Anterior cingulate cortex (tissue), 58 donors: ENCODE measurements around the gene MAML1.
A peak's percentile ranks its signal among the peaks of the same experiment; 100 is the strongest.

Experiments
- DNase-seq, 58 donors: peaks; one replicate each; lab custom pipeline; 2025; lab: John Stamatoyannopoulos, UW

Gene MAML1

DNA sequence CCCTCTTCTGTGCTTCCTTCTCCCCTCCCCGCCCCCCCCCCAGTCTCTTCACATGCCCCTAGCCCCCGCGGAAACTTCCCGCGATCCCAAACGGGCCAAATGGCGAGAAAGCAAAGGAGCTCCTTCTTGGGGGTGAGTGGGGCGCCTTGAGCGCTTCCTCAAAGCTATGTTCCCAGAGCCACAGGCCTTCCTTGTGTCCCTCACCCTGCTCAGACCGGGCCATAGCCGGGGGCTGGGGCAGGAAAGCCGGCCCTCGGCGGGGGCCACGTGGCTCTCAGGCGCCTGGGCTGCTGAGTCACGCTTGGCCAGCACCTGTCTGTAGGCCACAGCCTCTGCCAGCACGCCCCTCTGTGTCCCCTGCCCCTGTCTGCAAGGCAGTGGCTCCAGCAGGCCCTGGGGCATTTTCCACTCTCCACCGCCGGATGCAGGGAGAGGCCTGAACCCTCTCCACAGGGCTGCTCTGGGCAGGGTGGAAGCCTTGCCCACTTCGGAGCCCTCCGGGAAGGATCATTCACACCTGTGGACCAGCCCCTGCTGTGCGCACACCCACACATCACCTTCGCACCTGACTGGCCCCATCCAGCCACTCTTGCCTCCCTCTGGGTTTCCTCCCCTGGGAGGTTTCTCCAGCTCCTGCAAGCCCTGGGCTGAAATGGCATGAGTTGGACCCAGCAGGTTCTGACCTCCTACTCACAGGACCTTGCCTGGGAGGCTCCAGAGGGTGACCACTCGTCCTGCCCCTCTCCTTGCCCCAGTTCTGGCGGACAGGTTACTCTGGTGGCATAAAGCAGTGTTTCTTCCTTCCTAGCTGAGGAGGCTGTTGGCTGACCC is 86.9 kb downstream of the MAML1 start:
- peak in 46 of 58 donors; percentile 35 to 84 (median 69) for DNase-seq

DNA sequence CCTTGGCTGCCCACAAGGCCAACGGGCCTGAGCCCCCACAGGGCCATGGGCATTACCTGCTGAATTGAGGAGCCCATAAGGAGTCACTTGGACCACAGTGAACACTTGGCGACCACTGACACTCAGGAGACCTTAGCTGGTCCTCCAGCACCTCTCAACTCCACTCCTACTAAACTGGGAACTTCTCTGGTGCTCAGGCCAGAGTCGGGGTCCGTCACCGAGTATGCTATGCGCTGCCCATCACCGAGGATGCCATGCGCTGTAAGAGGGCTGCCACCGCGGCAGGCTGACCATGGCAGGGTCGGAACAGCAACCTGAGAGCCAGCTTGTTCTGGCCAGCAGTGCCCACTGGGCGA is 87.5 kb downstream of the MAML1 start:
- peak in 4 of 58 donors; percentile 53 to 72 (median 61) for DNase-seq

DNA sequence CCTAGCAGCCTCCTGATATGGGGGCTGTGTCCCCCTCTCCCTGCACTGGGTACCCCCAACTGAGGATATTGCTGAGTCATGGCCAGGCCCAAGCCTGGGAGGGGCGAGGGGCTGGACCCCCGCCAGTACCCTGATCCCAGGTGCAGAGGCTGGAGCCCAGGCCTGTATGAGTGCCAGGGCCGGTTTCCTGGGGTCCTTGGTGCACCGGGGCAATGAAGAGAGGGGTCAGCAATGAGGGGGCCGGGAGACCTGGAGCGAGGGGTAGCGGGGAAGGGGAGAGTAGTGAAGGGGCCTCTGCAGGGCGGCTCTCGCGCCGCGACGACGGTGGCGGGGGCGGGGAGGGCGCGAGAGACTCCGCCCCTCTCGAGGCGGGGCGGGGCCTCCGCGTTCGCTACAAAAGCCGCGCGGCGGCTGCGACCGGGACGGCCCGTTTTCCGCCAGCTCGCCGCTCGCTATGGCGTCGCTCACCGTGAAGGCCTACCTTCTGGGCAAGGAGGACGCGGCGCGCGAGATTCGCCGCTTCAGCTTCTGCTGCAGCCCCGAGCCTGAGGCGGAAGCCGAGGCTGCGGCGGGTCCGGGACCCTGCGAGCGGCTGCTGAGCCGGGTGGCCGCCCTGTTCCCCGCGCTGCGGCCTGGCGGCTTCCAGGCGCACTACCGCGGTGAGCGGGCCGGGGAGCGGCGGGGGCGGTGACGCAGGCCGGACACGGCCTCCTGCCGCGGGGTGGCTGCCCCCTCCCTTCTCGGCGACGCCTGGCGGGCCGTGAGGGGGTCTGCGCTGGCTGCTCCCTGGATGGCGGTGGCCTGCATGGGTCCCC is 88.1 kb downstream of the MAML1 start, which contains the start of gene SQSTM1:
Gene SQSTM1, plus strand, starts transcription at position 423 of the 815 bp plus-strand sequence. Its CDS starts 32 bp downstream, at position 455.
- peak; percentile 5 to 90 (median 82) for DNase-seq

DNA sequence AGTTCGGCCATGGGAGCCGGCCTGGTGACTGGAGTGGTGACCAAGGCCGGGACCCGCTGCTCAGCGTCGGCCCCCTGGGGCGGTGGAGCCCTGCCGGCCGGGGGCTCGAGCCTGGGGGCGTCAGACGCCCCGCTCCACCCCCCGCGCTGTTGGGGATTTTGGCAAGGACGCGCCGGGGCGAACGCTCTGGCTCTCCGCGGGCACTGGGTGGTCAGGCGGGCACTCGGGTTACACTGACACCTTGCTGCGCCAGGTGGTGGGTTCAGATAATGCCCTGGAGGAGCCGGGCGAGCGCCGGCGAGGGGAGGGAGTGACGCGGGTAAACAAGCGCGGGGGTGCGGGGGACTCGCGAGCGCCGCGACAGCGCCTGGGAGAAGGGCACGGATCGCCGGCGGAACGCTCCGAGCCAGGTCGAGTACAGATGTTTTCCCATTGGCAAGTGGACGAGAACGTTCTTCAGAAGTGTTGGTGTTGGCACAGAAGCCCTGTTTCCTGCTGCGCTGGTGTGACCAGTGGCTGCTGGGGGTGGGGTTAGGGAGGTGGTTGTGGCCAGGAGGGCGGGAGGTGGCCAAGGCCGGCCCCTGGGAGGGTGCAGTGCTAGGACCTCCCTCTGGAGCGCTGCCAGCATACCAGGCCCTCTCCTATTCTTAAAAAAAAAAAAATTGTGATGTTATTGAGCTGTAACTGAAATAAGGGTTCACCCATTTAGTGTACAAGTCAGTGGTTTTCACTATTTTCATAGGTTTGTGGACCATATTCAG is 88.9 kb downstream of the MAML1 start:
- DNase-seq, result peak in 57 of 58 donors; percentile 13 to 92 (median 83)

DNA sequence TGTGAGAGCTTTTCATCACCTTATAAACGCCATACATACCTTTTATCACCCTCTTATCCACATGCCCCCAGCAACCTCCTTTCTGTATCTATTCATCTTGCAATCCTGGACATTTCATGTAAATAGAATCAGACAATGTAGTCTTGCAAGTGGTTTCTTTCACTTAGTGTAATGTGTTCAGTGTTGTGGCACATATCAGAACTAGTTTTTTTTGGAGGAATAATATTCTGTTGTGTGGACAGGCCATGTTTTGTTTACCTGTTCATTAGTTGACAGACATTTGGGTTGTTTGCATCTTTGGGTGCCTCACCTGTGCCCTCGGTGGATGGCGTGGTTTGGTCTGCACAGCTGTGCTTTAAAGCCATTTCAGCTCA is 89.4 kb downstream of the MAML1 start:
- no peak for DNase-seq

DNA sequence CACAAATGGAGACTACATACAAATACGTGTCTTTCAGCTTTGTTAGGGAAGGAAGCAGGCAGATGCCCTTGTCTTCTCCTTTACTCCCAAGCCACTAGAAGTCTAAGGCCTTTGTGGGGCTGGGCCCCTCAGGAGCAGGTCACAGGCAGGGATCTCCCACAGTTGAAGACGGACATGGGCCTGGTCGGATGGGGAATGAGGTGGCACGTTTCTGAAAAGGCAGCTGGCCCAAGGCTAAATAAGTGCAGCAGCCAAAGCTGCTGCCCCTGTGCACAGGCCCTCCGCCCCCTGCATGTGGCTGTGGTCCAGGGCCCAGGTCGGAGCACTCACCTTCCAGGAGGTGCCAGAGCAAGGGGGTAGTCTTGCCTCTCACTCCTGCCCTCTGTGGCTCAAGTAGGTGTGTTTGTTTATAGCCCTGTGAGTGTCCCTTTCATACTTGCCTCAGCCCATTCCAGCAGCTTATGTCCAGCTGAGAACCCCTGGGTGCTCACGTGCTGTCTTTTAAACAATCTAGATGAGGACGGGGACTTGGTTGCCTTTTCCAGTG is 89.9 kb downstream of the MAML1 start:
- no peak for DNase-seq

DNA sequence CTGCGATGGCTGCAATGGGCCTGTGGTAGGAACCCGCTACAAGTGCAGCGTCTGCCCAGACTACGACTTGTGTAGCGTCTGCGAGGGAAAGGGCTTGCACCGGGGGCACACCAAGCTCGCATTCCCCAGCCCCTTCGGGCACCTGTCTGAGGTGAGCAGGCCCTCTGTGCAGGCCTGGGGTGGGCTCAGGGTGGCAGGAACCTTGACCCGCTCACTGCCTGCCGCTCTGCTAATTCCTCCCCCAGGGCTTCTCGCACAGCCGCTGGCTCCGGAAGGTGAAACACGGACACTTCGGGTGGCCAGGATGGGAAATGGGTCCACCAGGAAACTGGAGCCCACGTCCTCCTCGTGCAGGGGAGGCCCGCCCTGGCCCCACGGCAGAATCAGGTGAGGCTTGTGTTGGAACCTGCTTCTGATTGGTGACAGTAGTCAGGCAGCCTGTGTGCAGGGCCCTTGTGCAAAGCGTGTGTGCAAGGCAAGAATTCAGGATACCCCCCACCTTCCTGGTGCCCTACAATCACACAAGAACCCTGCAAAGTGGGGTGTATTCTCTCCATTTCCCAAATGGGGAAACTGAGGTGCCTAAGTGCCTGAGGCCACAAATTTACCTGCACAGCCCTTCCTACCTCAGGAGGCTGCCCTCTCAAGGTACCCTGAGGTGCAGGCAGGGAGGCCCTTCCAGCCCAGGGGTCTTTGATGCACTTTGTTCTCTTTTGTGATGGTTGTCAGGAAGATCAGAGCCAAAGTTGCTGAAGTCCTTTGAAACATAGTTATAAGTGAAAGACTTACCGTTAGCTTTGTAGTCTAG is 91.5 kb downstream of the MAML1 start:
- no peak for DNase-seq

DNA sequence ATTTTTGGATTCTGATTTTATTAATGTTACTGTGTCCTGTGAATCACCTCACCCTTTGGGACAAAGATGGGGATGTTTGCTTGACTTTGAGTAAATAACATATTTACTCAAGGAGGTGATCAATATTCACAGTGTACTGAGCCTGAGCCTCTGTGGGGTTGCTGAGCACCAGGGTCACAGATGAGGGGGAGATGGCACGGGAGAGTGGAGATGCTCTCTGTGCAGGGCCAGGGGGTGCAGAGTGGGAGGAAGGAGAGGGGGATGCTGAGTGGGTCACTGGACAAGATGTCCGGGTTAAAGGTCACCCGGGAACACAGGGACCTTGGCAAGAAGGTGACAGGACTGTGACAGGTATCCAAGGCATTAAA is 92.1 kb downstream of the MAML1 start:
- no peak for DNase-seq

DNA sequence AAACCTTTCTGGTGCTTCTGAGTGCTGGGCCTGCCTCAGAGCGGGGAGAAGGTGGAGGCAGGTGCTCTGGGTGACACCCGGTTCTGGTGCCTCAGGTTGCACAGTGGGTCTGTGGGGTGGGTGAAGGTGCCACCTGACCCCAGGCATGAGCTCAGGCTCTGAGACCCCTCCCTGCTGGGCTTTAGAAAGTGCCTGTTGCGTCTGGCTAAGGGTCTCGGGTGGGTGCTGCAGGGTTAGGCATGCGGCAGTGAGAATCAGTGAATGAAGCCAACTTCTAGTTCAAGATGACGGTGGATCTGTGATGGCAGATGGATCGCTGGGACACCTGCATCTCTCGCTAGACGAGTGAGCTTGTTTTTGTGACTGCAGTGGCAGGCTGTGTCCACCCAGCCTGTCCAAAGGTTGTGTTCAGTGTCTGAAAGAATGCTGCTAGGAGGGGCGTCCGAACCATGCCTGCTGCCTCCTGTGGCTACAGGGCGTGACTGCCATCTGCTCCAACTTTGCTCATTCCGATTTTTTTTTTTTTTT is 93.1 kb downstream of the MAML1 start:
- no peak for DNase-seq
